KMS-11 (cell line): Measurements from ENCODE around the gene NOPCHAP1.

Source experiments
- H2AFZ ChIP-seq: fragments of 200-600 bp; sonication (generic); 2 replicates; pipeline ENCODE4 v1.6.1; 2016; ENCODE audit warnings: antibody characterized with exemption, mixed run types, low read depth
- H3K27ac ChIP-seq: fragments of 200-600 bp; sonication (generic); 2 replicates; pipeline ENCODE4 v1.6.1; 2016; ENCODE audit warnings: mild to moderate bottlenecking, mixed run types
- H3K27me3 ChIP-seq: fragments of 200-600 bp; sonication (generic); 2 replicates; pipeline ENCODE4 v1.6.1; 2017; ENCODE audit warnings: mild to moderate bottlenecking, low read depth, mixed run types, moderate library complexity; ENCODE audit not compliant: insufficient read depth
- H3K36me3 ChIP-seq: fragments of 200-600 bp; sonication (generic); 2 replicates; pipeline ENCODE4 v1.6.1; 2017; ENCODE audit warnings: mild to moderate bottlenecking, mixed run types; ENCODE audit not compliant: insufficient read depth
- H3K4me1 ChIP-seq: fragments of 200-600 bp; sonication (generic); 2 replicates; pipeline ENCODE4 v1.6.1; 2016; ENCODE audit warnings: mild to moderate bottlenecking, low read depth, mixed run types; ENCODE audit not compliant: poor library complexity, severe bottlenecking
- H3K4me2 ChIP-seq: fragments of 200-600 bp; sonication (generic); 2 replicates; pipeline ENCODE4 v1.7.0; 2016; ENCODE audit warnings: mild to moderate bottlenecking, mixed run types
- H3K4me3 ChIP-seq: fragments of 200-600 bp; sonication (generic); IDR thresholded peaks from 2 replicates; pipeline ENCODE4 v1.6.1; 2017; ENCODE audit warnings: low read depth, low read length, mixed read lengths; ENCODE audit not compliant: insufficient read depth
- H3K79me2 ChIP-seq: fragments of 200-600 bp; sonication (generic); 2 replicates; pipeline ENCODE4 v1.6.1; 2016; ENCODE audit warnings: low read depth, mixed run types; ENCODE audit not compliant: insufficient read depth
- H3K9ac ChIP-seq: fragments of 200-600 bp; sonication (generic); 2 replicates; pipeline ENCODE4 v1.6.1; 2016; ENCODE audit warnings: mild to moderate bottlenecking, mixed run types
- H4K20me1 ChIP-seq: fragments of 200-600 bp; sonication (generic); 2 replicates; pipeline ENCODE4 v1.6.1; 2016; ENCODE audit warnings: mild to moderate bottlenecking, mixed run types; ENCODE audit not compliant: insufficient read depth
- CTCF ChIP-seq: fragments of 200-600 bp; sonication (generic); conservative IDR thresholded peaks from 2 replicates; pipeline ENCODE4 v1.6.1; 2017; ENCODE audit warnings: low read depth, mild to moderate bottlenecking, antibody characterized with exemption, low read length, moderate library complexity, mixed read lengths

The NOPCHAP1 gene

GRCh38 chr12:104966677-104967076 is 19.4 kb upstream of the NOPCHAP1 start:
- no peak overlapping the region for H3K4me3 ChIP-seq
- no peaks in the 10 kb centered on the region for H3K79me2 ChIP-seq
- H3K4me2 ChIP-seq: no peak overlapping the region
- no peak for TF ChIP-seq CTCF
- no peaks in the 10 kb centered on the region for H3K27me3 ChIP-seq
- H3K9ac ChIP-seq: no peak overlapping the region
- H4K20me1 ChIP-seq: no peaks in the 10 kb centered on the region
- no peaks in the 10 kb centered on the region for H3K36me3 ChIP-seq
- no peak overlapping the region for H2AFZ ChIP-seq
- H3K4me1 ChIP-seq: no peaks in the 10 kb centered on the region
- no peak overlapping the region for H3K27ac ChIP-seq

GRCh38 chr12:104969343-104969742 is 16.8 kb upstream of the NOPCHAP1 start:
- H3K36me3 ChIP-seq: no peaks in the 10 kb centered on the region
- H3K9ac ChIP-seq: no peak overlapping the region
- no peaks in the 10 kb centered on the region for H3K79me2 ChIP-seq
- H4K20me1 ChIP-seq: no peaks in the 10 kb centered on the region
- TF ChIP-seq CTCF: no peak
- no peaks in the 10 kb centered on the region for H3K4me1 ChIP-seq
- no peak overlapping the region for H3K4me2 ChIP-seq
- H3K27me3 ChIP-seq: no peaks in the 10 kb centered on the region
- H3K27ac ChIP-seq: no peak overlapping the region
- H3K4me3 ChIP-seq: no peak overlapping the region
- no peak overlapping the region for H2AFZ ChIP-seq

- no peaks in the 10 kb centered on the region for H4K20me1 ChIP-seq
- H3K27ac ChIP-seq: no peak overlapping the region
- no peaks in the 10 kb centered on the region for H3K27me3 ChIP-seq
- H3K79me2 ChIP-seq: no peaks in the 10 kb centered on the region
- no peak overlapping the region for H3K9ac ChIP-seq
- H3K4me3 ChIP-seq: no peak overlapping the region
- H3K36me3 ChIP-seq: no peaks in the 10 kb centered on the region
- H2AFZ ChIP-seq: no peak overlapping the region
- H3K4me1 ChIP-seq: no peaks in the 10 kb centered on the region
- TF ChIP-seq CTCF: no peak
- no peak overlapping the region for H3K4me2 ChIP-seq
These were observed 14.8 kb upstream of the NOPCHAP1 start for GRCh38 chr12:104971306-104971705.

GRCh38 chr12:104973250-104973649 is 12.9 kb upstream of the NOPCHAP1 start:
- Histone ChIP-seq H3K4me3 (no peak overlapping the region), H4K20me1 (no peaks in the 10 kb centered on the region), H3K4me2 (no peak overlapping the region), H3K4me1 (no peaks in the 10 kb centered on the region), H3K27ac (no peak overlapping the region), H3K27me3 (no peaks in the 10 kb centered on the region), H2AFZ (no peak overlapping the region), H3K36me3 (no peaks in the 10 kb centered on the region), H3K79me2 (no peaks in the 10 kb centered on the region), H3K9ac (no peak overlapping the region)
- no peak for TF ChIP-seq CTCF
